NCI-H345 treated with DMSO at 0.1 percent for 48 hours (cell line): ENCODE results near the gene EEF1A2.
A peak's percentile ranks its signal among the peaks of the same experiment; 100 is the strongest.

Source experiments
- DNase-seq: peaks from one replicate; lab custom pipeline; 2025; ENCODE audit not compliant: unreplicated experiment; lab: John Stamatoyannopoulos, UW

EEF1A2 gene

DNA sequence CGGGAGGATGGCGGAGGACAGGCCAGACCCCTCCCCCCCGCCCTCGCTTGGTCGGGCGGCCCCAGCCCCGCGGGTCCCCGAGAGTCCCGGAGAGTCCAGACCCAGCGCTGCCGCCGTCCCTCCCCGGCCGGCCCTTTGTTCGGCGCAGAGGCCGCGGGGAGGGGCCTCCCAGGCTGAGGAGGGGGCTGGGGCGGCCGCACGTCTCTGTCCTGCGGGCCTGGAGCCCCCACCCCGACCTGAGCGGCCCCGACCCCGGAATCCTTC, 27.2 kb downstream of the EEF1A2 start:
- DNase-seq = no peak

DNA sequence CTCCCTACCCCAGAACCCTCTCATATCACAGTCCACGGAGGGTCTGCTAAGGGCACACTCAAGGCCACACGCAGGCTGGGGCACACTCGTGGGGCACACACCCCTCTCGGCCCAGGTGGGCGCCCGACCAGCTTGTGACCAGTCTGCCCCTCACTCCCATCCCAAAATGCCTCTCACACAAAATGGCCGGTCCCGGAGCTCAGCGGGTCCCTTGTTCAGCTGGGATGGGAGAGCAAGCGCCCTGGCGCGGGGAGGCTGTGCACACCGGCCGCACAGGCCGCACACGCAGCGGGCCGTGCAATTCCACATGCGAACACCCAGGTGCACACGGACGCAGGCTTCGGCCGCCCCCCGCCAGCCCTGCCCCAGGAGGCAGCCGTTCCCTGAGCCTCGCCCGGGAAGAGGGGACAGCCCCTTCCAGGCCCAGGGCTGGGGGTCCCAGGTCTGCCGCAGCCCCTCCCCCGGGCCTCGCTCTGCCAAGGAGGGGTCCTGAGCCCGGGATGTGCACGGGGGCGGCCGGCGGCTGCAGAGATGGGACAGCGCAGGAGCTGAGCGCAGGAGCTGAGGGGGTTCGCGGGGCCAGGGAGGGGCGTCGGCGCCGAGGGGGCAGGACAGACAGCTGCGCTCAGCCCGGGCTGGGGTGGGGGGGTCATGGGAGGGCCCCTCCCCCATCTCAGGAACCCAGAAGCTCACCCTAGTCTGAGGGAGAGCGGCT, 27.7 kb downstream of the EEF1A2 start:
- DNase-seq = no peak

DNA sequence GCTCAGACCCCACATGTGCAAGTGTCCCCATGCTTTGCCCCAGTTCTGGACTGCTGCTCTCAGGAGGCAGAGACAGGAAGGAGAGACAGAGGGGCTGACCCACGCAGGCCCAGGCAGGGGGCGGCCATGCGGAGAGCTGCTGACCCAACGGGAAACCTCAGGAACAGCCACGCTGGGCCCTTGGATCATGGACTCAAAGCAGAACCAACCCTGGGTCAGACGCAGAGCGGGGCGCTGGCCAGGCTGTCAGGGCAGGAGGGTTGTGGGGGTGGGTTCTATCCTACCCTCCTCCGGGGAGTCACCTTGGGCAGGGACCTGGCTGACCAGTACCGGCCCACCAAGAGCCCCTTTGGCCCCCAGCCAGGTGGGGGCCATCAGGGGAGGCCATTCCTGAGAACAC, 28.5 kb downstream of the EEF1A2 start:
- no peak for DNase-seq

DNA sequence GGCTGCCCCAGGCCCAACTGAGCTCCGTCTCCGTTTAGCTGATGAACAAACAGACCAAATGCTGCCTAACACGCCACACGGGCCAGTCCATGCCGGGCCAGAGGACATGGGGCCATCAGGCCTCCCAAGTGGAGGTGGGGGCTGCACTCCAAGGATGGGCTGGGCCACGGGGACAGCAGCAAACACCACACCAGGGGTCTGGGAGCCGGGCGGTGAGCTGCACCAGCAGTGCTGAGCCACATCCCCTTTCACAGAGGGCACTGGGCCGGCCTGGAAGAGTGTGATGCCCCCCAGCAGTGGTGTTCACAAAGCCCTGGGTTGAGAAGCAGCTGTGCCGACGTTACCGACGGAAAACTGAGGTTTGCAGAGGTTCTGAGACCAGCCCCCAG, 29.2 kb downstream of the EEF1A2 start:
- DNase-seq = no peak

DNA sequence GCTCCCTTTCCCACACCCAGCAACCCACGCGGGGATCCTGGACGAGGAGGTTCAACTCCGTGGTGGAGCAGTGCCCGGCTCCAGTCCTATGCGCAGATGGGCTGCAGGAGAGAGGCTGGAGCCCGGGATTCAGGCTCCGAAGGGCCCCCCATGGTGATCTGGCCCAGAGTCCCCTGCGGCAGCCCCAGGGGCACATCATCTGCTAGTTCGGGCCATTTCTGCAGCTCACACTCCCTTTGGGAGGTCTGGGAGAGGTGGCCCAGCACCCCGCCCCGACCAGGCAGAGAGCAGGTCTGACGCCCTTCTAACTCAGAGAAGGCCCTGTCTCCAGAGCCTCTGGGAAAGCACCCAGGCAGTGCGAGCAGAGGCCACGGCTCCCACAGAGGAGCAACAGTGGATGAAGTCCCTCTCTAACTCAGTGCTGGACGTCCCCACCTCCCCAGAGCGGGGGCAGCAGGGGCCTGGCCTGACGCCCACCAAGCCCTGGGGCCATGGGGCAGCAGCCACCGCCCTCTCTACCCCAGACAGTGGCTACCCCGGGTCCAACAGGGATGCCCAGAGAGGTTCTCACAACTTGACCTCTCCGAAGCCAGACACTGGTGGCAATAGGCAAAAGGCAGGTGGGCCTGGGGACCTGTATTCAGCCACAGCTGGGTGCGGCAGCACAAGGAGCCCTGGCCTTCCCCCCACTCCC, 29.7 kb downstream of the EEF1A2 start:
- DNase-seq = no peak

DNA sequence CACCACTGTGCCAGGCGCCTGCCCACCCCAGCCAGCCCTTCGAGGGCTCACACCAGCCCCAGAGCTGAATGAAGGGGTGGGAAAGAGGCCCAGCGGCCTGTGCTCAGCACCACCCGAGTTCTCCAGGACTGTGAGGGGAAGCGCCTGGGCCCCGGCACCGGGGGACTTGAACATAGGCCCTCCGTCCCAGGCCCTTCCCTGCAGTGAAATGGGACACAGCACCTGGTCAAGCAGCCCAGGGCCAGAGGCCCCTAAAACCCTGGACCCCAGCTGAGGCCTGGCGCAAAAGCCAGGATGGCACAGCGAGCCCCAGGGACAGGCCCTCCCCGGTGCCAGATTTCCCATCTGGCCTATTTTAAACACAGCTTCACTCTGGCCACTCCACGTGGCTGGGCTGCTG, 30.5 kb downstream of the EEF1A2 start:
- DNase-seq = no peak

DNA sequence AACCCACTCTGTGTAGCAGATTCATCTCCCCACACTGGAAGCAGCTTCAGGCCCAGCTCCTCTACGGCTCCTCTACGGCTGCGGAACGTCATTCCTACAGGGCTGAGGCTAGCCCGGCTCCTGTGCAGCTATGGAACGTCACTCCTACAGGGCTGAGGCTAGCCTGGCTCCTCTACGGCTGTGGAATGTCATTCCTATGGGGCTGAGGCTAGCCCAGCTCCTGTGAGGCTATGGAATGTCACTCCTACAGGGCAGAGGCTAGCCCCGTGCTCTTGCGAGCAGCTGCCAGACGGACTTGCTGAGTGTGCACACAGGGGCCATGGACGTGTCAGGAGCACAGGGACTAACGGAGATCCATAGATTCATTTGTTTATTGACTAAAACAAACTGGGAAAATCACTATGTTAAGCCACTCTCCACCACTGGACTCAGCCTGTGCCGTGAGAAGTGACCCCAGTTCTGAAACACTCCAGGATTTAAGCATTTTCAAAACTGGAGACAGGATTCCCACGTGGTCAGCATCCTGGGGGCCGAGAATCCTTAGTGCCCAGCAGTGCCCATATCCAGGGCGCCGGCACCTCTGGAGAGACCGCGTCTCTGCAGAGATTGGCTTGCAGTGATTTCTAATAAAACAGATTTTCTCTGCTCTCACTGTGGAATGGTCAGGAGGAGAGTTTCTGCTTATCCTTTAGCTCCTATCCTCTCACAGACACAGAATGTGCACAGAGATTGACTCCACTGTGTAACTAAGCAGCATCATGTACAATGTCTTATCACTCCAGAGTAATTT, 31.4 kb downstream of the EEF1A2 start:
- no peak for DNase-seq

DNA sequence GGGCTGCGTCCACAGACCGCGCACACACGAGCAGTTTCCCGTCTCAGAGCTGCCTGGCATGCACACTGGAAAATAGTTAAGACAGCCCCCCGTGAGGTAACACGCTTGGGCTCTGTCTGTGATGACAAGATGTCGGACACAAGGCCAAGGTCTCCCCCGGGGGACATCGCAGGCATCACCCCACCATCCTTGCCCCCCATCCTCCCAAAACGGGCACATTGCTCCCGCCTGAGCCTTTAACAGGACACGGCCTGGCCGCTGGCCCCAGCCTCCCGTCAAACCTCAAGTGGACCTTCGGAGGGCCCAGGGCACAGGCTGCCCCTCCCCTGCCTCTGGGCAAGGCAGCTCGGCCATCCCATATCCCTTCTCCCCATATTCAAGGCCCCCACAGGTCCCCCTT, 32.0 kb downstream of the EEF1A2 start:
- DNase-seq = no peak

DNA sequence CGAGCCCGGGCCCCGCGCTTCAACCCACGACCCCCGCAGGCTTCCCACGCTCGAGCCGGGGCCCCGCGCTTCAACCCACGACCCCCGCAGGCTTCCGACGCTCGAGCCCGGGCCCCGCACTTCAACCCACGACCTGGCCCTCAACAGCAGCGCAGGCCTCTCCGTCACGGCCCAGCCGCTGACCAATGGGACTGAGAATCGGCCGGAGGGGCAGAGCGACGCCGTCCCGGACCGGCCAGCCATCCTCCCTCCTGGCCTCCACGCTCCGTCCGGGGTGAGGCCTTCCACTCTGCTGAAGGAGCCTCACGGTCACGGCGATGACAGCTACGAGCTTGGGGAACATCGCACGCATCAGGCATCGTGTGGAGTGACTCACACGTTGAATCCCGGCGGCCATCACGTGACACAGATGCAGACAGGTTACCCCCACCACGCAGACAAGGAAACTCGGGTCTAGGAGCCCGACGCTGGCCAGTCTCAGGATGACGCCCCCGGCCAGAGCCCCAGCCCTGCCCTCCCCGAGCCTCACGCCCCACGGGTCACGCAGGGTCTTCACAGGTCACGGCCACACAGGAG, 32.5 kb downstream of the EEF1A2 start:
- DNase-seq = no peak

DNA sequence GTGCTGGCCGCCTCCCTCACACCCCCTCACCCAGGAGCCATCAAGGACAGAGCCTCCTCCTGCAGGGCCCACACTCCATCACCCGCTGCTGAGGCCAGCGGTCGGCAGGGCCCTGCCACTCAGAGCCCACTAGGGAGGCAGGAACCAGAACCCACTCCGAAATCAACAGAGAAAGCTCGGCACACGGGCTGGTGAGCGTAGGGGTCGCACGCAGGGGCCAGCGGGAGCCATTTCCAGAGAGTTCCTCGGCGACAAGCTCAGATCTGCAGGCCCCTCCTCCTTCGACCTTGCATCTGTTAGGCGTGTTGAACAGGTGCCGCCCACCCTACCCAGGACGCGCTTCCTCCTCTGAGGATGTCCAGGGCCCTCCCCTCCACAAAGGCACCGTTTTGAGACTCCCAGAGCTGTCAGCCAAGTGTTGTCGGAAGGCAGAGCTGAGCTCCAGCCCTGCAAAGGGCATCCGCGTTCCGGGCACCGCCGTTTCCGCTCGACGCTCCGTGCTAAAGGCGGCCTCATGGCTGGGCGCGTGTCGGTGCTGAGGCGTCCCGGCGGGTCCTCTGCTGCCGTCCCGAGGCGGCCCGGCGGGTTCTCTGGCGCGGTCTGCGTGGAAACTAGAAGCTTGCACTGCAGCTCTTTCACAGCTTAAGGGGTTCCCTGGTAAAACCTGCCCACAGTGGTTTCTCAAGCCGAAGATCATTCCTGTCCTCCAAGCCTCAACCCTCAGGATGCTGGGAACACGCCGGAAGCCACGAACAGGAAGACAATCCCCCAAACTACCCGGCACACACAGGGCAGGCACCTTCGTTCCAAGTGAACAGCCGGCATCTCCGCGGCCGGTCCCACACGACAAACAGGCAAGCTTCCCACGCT, 33.3 kb downstream of the EEF1A2 start:
- DNase-seq = no peak

DNA sequence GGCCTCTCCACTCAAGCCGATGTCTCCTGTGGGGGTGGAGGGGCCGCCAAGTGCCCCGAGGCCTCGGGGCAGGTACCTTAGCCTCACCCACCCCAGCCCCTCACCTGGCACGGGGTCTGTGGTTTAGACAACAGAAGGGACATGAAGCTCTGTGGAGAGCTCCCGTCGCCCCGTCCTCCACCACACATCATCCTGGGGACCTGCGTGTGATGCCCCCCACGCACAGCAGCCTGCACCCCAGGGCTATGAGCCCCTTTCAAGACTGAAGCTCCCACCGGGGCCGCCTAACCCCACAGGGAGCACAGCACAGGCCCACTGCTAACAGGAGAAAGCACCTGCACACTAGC, 34.6 kb downstream of the EEF1A2 start:
- DNase-seq = no peak

DNA sequence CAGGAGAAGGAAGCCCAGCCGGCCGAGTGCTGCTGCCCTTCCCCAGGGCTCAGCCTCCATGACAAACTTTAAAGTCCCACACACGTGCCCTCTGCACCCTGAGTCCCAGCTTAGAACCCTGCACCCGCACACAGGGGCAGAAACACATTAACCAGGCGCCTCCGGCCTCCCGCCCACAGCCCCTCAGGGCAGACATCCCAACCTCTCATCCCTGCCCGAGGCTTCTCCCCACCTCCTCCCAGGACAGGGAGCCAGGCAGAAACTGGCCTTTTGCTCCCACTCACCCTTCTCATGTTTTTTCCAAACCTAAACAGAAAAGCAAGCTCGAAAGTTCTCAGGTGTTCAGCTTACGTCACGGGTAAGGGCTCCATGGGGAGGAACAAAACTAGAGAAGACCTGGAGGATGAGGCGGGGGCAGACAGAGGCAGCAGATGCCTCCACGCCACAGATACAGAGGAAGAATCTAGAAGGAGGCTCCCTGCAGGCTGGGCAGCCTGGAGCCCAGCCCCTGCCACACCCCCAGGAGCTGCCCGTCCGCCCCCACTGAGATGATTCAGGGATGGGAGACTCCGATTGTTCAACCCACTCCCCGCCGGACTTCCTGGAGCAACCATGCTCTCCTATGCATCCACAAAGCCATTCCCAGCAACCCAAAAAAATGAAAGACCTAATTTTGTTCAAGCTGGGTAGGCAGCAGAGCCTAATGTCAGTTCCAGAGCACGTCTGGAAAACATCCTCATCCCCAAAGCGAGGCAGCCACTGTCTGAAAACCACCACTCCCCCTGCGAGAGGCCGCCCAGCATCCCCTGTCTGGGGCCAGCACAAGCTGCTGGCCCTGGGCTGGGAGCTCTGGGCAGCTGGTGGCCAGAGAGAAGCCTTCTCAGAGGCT, 35.2 kb downstream of the EEF1A2 start:
- DNase-seq = no peak

DNA sequence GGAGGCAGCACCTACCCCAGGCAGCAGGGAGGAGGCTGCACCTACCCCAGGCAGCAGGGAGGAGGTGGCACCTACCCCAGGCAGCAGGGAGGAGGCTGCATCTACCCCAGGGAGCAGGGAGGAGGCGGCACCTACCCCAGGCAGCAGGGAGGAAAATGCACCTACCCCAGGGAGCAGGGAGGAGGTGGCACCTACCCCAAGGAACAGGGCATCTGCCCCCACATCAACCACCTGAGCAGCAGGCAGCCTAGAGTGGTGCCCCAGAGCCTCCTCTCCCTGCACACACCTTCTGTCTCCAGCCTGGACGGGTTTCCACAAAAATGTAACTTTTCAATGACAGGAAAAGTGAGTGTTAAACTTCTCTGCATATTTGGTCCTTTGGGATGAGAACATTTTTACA, 36.6 kb downstream of the EEF1A2 start:
- no peak for DNase-seq

DNA sequence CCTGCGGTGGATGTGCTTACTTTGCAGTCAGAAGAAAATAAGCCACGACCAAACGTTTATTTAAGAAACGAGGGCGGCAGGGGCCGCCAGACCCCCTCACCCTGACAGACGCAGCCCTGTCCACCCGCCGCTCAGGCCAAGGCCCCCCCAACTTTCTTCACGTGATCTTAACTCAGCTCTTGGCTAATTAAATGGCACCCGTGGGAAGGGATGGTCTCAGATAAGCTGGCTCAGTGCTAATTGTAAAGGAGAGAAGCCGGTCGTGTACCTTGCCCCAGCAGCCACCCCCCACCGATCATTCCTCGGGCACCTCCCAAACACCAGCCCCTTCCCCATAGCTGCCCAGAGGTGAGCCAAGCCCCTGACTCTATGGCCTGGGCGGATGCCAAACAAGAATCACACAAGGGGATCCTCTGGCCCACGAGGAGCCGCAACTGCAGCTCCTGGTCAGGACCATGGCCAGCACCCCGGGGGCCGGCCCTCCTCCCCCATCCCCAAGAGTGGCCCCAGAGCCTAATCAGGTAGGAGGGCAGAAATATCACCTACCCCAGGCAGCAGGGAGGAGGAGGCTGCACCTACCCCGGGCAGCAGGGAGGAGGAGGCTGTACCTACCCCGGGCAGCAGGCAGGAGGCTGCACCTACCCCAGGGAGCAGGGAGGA, 37.6 kb downstream of the EEF1A2 start:
- DNase-seq = no peak

DNA sequence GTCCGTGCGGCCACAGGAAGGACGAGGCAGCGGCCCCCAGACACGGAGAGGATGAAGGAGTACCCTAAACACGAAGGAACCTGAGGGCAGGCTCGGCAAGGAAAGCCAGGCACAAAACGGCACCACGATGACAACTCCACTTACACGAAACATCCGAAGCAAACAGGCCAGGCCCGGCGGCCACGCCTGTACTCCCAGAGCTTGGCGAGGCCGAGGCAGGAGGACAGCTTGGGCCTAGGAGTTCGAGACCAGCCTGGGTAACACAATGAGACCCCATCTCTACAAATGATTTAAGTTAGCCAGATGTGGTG, 39.9 kb downstream of the EEF1A2 start:
- DNase-seq = no peak

DNA sequence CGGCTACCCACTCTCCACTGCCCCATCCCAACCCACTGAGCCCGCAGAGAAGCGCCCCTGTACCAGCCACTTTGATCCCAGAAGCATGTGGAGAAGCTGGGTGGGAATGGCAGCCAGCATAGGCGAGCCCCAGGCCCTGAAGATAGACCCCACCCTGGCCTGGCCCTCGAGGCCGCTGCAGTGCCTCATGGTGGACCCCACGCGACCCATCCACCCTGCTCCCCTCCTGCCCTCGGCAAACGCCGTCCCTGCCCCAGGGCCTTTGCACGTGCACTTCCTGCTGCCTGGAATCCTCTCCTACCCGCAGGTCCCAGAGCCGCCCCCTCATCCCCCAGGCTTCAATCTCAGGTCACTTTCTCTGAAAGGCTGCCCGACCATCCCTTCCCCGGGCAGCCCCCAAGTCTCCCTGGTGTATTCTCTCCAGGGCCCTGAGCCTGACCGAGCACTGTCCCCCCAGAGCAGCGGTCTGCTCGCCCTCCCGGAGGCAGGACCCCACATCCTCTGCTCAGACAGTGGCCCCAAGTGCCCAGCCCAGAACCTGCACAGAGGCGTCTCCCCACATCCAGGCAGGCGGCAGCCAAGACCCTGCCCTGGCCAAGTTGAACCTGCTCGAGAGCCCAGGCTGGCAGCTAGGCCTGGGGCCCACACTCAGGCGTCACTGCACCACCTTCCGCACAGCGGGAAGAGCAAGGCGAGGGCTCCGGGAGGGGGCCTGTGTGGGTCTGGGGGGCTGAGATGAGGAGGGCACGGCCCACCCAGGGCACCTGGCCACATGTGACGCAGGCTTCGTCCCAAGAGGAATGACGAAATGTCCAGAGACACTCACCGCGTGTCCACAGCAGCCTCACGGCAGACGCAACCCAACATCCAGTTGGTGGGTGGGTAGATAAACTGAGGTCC, 40.5 kb downstream of the EEF1A2 start:
- no peak for DNase-seq

DNA sequence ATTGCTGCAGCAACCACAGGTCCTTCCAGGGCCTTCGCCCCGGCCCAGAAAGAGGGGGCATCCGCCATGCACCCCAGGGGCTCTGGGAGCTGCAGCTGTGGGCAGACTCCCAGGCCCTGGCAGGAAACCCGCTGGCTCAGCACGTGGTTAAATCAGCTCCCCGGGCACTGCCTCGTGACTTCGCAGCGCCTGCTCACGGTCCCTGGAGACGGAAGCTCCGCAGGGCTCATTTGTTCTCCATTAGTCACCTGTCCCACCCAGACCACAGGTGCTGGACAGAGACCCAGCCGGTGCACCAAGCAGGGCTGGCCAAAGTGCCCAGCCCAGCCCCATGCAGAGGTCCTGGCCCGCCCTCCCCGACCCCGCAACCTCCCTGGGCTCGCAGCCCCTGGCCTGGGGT, 41.1 kb downstream of the EEF1A2 start:
- DNase-seq = peak; percentile 25

DNA sequence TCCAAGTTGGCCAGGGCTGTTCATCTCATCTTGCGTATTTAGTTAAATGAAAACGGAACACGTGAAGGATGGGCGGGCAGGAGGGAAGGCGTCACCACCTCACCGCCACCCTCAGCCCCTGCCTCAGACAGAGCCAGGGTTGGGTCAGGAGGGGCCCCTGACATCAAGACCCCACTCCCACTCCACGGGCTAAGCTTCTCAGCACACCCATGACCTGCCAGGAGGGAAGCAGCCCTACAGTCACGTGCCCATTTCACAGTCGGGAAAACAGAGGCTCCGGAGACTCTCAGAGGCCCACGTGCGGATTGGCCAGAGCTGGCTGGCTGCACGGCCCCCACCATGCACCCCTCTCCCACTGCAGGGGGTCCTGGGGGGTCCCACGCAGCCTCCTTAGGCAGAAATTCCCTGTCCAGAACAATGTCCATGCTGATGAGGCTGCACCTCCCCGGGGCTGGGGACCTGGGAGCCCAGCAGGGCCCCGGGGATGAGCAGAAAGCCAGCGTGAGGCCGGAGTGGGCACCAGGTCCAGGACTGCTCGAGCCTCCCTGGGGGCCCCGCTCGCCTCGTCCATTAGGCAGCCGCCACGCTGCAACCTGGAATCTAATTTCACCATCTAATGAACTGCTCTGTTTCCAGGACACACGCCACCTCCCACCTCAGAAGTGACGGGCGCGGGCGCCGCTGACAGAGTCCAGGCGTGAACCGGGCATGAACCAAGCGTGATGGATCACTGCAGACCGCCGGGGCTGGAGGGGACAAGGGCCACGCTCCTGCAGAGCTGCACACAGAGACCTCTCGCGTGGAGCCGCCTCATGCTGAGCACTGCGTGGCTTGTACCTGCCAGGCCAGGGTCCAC, 42.2 kb downstream of the EEF1A2 start:
- DNase-seq = no peak
